HepG2 (cell line): ENCODE data around the gene KLF16.

Experiments
- ZBTB4 ChIP-seq: sonication (generic); formaldehyde crosslinking; IDR thresholded peaks from 2 replicates; pipeline ENCODE4 v1.4.0; 2020; ENCODE audit warnings: missing genetic modification reagents, mild to moderate bottlenecking, borderline replicate concordance
- ZKSCAN1 ChIP-seq: fragments of 150-350 bp; IDR thresholded peaks from 2 replicates; pipeline ENCODE4 v1.6.1; 2014; ENCODE audit warnings: low read length
- TF ChIP-seq, protein P1 (sequence below): sonication (generic); formaldehyde crosslinking; IDR thresholded peaks from 2 replicates; pipeline ENCODE4 v1.5.0; 2020; ENCODE audit warnings: mild to moderate bottlenecking, missing genetic modification reagents, moderate library complexity
- TF ChIP-seq, protein P2 (sequence below), 2 experiments: IDR thresholded peaks; 2 replicates each; pipeline ENCODE4 v1.6.1; 2011 to 2012; ENCODE audit warnings: low read length in 2 of 2, borderline replicate concordance in 1 of 2, low read depth in 1 of 2, mild to moderate bottlenecking in 1 of 2, moderate library complexity in 1 of 2

DNA sequence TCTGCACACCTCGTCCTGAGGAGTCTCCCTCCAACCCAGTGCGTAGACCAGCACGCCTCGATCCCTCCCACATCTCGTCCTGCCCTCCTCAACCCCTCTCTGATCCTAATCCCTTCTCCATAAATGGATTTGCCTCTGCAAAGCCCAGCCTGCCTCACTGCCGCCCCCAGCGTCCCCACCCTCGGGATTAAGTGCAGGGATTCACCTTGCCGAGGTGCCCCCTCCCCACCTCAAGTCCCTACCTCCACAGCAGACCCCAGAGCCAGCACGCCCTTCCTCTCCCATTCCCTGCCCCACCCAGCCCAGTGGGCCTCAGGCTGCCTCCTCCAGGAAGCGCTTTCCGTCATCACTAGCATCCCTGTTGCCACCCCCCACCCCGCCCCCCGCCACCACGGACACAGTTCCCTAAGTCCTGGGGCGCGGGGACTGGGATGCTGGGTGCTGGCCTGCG, 4.0 kb downstream of the KLF16 start:
- TF ChIP-seq ZBTB4 (CRISPR knock-in tag) (no peak), ZKSCAN1 (no peak)
- TF ChIP-seq, protein P1, sequence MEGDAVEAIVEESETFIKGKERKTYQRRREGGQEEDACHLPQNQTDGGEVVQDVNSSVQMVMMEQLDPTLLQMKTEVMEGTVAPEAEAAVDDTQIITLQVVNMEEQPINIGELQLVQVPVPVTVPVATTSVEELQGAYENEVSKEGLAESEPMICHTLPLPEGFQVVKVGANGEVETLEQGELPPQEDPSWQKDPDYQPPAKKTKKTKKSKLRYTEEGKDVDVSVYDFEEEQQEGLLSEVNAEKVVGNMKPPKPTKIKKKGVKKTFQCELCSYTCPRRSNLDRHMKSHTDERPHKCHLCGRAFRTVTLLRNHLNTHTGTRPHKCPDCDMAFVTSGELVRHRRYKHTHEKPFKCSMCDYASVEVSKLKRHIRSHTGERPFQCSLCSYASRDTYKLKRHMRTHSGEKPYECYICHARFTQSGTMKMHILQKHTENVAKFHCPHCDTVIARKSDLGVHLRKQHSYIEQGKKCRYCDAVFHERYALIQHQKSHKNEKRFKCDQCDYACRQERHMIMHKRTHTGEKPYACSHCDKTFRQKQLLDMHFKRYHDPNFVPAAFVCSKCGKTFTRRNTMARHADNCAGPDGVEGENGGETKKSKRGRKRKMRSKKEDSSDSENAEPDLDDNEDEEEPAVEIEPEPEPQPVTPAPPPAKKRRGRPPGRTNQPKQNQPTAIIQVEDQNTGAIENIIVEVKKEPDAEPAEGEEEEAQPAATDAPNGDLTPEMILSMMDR (CRISPR knock-in tag): no peak
- TF ChIP-seq, protein P2, sequence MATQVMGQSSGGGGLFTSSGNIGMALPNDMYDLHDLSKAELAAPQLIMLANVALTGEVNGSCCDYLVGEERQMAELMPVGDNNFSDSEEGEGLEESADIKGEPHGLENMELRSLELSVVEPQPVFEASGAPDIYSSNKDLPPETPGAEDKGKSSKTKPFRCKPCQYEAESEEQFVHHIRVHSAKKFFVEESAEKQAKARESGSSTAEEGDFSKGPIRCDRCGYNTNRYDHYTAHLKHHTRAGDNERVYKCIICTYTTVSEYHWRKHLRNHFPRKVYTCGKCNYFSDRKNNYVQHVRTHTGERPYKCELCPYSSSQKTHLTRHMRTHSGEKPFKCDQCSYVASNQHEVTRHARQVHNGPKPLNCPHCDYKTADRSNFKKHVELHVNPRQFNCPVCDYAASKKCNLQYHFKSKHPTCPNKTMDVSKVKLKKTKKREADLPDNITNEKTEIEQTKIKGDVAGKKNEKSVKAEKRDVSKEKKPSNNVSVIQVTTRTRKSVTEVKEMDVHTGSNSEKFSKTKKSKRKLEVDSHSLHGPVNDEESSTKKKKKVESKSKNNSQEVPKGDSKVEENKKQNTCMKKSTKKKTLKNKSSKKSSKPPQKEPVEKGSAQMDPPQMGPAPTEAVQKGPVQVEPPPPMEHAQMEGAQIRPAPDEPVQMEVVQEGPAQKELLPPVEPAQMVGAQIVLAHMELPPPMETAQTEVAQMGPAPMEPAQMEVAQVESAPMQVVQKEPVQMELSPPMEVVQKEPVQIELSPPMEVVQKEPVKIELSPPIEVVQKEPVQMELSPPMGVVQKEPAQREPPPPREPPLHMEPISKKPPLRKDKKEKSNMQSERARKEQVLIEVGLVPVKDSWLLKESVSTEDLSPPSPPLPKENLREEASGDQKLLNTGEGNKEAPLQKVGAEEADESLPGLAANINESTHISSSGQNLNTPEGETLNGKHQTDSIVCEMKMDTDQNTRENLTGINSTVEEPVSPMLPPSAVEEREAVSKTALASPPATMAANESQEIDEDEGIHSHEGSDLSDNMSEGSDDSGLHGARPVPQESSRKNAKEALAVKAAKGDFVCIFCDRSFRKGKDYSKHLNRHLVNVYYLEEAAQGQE (IDR thresholded peaks at IDR 0.05; ENCODE audit: borderline replicate concordance in 1 of 2, low read depth in 1 of 2, low read length in 2 of 2): no peak
